B cell (primary cell): ENCODE measurements around the gene FAM107B.

Experiments
- CTCF ChIP-seq: fragments of 200-600 bp; IDR thresholded peaks from one replicate; pipeline ENCODE4 v1.8.0; 2022; ENCODE audit warnings: antibody characterized with exemption, mild to moderate bottlenecking
- EZH2 ChIP-seq: IDR thresholded peaks from 2 replicates; pipeline ENCODE4 v1.6.1; 2012; ENCODE audit warnings: borderline replicate concordance, low read depth, mild to moderate bottlenecking, moderate library complexity, low read length; ENCODE audit not compliant: insufficient read depth, poor library complexity, severe bottlenecking

- no peak for TF ChIP-seq CTCF
- no peak for TF ChIP-seq EZH2
These were observed 13.2 kb upstream of the FAM107B start for GRCh38 chr10:14787938-14788337.
